Stimulated activated CD8-positive, alpha-beta memory T cell treated with anti-CD3 and anti-CD28 coated beads, Interleukin-7, amount 100 ng/mL, for 24 hours (primary cell): Measurements from ENCODE around the gene PIR.

Experiments
- DNase-seq: peaks from one replicate; pipeline ENCODE4 v3.0.0-alpha.2; 2020; ENCODE audit warnings: low read depth

The PIR gene

DNA sequence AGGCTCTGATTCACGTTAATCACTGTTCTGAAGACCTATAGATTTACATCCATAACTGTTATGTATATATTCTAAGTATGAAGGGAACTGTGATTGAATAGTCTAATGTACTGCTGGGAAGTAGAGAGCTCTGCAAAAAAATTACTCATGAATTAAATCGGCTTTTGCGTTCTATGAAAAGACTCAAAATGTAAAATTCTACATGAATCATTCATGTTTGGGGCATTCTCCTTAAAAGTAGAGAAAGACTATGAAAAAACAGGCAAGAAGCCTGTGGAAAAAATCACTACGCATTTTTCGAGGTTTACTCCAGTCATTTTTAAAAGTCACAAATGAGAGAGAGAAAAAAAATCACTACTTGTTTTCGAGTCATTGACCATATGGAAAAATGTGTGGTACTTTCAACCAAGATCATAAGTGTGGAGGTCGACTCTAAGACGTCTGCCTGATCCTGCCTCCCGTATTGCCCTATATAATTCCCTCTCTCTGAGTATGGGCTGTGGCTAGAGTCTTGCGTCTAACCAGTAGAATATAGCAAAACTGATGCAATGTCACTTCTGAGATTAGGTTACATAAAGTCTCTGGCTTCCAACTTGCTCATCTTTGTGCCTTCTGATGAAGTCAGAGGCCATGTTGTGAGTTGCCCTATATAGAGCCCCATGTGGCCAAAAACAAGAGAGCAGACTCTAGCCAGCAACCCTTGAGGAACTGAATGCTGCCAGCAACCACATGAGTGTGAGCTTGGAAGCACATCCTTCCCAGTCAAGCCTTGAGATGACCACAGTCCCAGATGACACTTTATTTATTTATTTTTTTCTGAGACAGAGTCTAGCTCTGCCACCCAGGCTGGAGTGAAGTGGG is 76.8 kb downstream of the PIR start:
- no peak for DNase-seq

GRCh38 chrX:15413101-15413500 is 80.0 kb downstream of the PIR start:
- no peak for DNase-seq

GRCh38 chrX:15410947-15411346 is 82.2 kb downstream of the PIR start:
- no peak for DNase-seq

DNA sequence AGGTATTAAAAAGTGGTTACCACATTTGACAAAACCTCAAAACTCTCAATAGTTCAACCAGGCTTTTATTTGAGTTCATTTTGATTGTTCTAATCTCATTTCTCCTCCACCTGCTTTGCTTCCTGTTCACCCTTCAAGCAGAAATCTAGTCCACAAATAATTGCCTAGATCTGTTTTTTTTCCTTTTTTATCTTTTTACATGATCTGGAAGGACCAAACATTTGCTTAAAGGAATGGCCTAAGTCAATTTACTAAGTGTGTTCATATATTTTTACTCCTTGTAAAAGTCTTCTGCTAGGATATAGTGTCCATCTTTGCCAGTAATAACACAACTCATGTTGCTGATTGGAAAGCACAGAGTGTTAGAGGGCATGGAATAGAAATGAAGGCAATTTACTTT is 82.7 kb downstream of the PIR start:
- no peak for DNase-seq

- no peak for DNase-seq
Measured at GRCh38 chrX:15405846-15406245, 87.3 kb downstream of the PIR start.

- no peak for DNase-seq
Measured at GRCh38 chrX:15404401-15405096, 88.6 kb downstream of the PIR start.

- no peak for DNase-seq
Measured at GRCh38 chrX:15401378-15401777, 91.8 kb downstream of the PIR start.

- no peak for DNase-seq
Measured at GRCh38 chrX:15399962-15400391, 93.2 kb downstream of the PIR start.

DNA sequence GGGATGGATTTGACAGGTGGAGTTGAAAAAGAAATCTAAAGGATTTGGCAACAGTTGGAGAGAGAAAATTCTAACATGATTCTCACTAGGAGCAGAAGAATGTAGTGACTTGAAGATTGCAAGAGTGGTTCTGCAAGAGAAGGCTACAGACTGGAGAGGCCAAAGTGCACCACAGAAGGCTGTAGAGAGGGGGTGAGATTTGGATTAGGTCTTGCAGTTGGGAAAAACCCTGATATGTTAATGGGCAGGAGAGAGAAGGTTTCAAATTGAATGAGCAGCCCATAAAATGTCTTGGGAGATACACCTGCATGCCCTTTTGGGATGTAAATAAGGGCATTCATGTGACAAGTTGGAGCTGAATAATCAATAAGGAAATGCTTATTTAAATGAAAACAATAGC is 94.3 kb downstream of the PIR start:
- DNase-seq, result no peak

- DNase-seq, result no peak
Measured at GRCh38 chrX:15395789-15396188, 97.3 kb downstream of the PIR start.

GRCh38 chrX:15391850-15392249 is 101.3 kb downstream of the PIR start:
- DNase-seq, result no peak

GRCh38 chrX:15384304-15384703 is 108.8 kb downstream of the PIR start, which contains the start of gene VEGFD:
TSS of gene VEGFD (minus strand) at chrX:15384413. CDS start at chrX:15383946, 467 bp downstream.
- no peak for DNase-seq

GRCh38 chrX:15382813-15383212 is 110.3 kb downstream of the PIR start:
- no peak for DNase-seq

DNA sequence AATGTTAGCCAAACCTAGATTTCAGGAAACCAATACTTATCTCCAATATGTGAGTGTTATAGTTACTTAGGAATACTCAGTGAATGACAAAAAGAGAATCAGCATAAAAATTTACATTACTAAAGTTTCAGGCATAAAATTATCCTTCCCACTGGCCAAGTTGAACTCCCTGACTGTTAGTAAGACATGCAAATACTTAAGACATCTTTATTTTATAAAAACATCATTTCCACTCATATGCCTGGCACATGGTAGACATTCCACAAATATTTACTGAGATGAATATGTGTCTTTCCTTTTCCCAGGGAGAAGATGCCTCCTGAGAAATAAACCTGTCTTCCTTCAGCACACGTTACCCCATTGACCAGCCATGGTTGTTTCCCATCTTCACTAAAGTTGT is 116.2 kb downstream of the PIR start:
- DNase-seq, result no peak

DNA sequence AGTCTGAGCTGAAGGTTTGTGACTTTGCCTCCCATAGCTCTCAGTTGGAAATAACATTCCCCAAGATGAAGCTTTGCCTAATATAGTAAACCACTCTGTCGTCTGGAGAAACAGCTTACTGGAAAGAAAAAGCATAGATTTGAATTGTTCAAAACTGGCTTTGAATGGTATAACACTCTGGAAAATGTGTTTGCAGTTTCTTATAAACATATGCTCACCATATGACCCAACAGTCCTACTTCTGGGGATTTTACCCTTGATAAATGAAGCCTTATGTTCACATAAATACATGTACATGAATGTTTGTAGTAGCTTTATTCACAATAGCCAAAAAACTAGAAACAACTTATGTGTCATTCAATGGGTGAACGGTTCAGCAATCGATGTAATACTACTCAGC is 119.2 kb downstream of the PIR start:
- DNase-seq, result no peak

DNA sequence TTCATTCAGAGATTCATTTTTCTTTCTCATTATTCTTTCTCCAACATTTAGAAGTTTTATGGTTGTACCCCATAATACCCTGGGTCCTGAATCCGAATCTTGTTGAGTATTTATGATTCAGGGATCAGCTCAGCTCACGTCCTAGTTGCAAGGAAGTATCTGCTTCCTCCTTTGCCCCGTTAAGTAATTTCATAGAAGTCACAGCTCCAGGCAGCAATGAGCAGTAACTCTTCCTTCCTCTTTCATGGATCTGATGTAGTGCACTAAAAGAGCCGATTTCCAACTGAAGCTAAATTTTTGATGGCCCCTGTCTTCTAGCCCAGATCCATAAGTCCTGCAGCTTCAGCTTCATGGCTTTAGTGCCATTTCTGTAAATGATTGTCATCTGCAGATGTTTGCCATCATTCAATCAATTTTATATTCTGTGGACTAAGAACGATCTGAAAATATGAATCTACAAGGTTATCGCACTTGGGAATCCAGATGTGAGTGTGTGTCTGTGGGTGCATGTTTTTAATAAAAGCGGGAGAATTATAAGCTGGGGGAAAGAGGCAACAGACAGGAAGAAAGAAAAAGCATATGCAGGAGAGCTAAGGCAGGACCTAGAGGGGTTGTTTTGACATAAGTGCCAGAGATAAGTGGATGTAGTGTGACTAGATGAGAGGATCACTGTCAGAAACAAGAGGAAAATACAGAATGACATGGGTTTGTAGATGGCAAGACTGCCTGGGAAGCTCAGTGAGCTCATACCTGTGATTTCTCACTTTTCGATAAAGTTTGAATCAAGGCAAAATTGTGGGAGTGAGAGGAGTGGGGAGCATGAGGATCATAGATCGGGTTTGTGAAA is 126.4 kb downstream of the PIR start:
- DNase-seq, result no peak

DNA sequence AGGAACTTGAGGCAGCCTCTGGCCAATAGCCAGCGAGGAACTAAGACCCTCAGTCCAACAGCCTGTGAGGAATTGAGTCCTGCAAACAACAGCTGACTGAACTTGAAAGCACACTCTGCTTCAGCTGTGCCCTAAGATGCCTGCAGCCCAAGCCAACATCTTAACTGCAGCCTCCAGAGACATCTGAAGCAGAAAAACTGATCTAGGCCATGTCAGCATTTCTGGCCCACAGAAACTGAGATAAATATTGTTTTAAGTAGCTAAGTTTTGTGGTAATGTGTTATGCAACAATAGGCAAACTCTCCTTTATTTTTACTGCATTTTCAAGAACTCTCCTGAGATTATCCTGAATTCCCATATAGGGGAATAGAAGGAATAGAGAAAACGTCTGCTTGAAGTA is 133.4 kb downstream of the PIR start:
- DNase-seq, result no peak

DNA sequence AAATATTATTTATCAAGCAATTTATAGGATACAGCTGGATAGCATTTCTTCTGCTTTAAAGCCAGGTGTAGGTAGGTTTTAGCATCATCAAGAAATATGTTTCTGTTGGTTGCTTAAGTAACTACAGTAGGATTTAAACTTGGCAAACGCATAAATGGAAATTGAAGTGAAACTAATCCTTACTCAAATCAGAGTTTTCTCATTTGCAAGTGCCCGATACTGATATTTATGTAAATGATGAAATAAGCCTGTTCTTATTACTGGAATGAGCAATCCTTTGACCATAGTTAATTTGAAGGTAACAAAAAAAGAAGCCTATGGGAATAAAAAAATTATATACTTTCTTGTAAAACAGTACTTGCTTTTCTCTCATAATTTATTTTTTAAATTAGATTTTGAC is 134.6 kb downstream of the PIR start:
- no peak for DNase-seq

DNA sequence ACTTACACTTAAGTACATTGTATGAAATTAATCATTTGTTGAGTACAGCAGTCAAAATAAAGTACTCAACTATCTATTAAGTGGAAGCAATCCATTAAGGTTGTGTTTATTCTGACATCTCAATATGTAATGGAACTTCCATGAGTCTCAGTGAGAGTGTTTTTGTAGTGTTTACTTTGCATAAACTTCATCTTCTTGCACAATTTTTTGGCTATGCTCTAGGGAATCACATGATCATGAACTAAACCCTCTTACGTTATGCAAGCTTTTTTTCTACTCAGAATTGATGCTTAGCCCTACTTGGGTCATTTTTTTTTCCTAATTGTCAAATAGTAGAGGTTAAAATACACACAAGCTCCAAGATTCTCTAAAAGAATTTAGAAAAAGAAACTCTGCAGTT is 136.7 kb downstream of the PIR start:
- no peak for DNase-seq

- DNase-seq, result no peak
Measured at GRCh38 chrX:15350329-15350996, 142.7 kb downstream of the PIR start.

DNA sequence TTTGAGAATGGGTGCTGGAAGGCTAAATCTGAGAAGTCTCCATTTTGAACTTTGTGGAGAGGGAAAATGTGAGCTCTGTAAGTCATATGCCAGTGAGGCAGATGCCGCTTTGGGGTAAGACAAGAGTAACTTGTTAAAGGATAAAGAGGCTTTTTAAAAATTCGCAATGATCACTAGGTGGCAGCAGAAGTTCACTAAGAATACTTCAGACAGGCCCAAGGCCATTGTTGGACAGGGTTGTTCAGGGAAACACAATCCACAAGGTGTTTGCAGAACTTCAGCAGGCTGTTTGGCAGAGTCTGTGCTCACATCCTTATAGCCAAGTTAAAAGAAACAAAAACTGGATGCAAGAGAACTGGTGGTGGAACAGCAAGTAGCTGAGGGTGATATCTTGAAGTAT is 144.1 kb downstream of the PIR start:
- no peak for DNase-seq

- no peak for DNase-seq
Measured at GRCh38 chrX:15345976-15346375, 147.2 kb downstream of the PIR start.
